ENCODE measurements around the gene WASF2.
"Not testable (repeated sequence)": the region's sequence is repeated elsewhere in the genome, so short reads cannot be mapped to it uniquely, and the experiment has no call there.

WASF2 gene

GRCh38 chr1:27491748-27492700 lies 2.1 kb upstream of the WASF2 start:
- DNase-seq: no peak

- no peak for DNase-seq
Observed at GRCh38 chr1:27489501-27489972, 430 bp downstream of the WASF2 start.

- DNase-seq: no peak
Observed at GRCh38 chr1:27487966-27488884, 1.7 kb downstream of the WASF2 start.

GRCh38 chr1:27485363-27485762 lies 4.6 kb downstream of the WASF2 start:
- no peak for DNase-seq

- no peak for DNase-seq
Observed at GRCh38 chr1:27483659-27484058, 6.3 kb downstream of the WASF2 start.

GRCh38 chr1:27481994-27482620 lies 7.9 kb downstream of the WASF2 start:
- DNase-seq: no peak

GRCh38 chr1:27478098-27478497 lies 11.9 kb downstream of the WASF2 start:
- no peak for DNase-seq

GRCh38 chr1:27476237-27476636 lies 13.7 kb downstream of the WASF2 start:
- DNase-seq: no peak

- DNase-seq: no peak
Observed at GRCh38 chr1:27475720-27476119, 14.2 kb downstream of the WASF2 start.

- no peak for DNase-seq
Observed at GRCh38 chr1:27473755-27474154, 16.2 kb downstream of the WASF2 start.

- not testable (repeated sequence) for DNase-seq
Observed at GRCh38 chr1:27472098-27472497, 17.9 kb downstream of the WASF2 start.

GRCh38 chr1:27471477-27471876 lies 18.5 kb downstream of the WASF2 start:
- DNase-seq: no peak

GRCh38 chr1:27469334-27469733 lies 20.6 kb downstream of the WASF2 start:
- DNase-seq: no peak

- not testable (repeated sequence) for DNase-seq
Observed at GRCh38 chr1:27468378-27468777, 21.6 kb downstream of the WASF2 start.

GRCh38 chr1:27464926-27465647 lies 24.9 kb downstream of the WASF2 start:
- DNase-seq: no peak

- DNase-seq: not testable (repeated sequence)
Observed at GRCh38 chr1:27463916-27464315, 26.1 kb downstream of the WASF2 start.

- not testable (repeated sequence) for DNase-seq
Observed at GRCh38 chr1:27458521-27458920, 31.4 kb downstream of the WASF2 start.

- no peak for DNase-seq
Observed at GRCh38 chr1:27455139-27455811, 34.7 kb downstream of the WASF2 start.

- DNase-seq: no peak
Observed at GRCh38 chr1:27454610-27455009, 35.4 kb downstream of the WASF2 start.

- DNase-seq: no peak
Observed at GRCh38 chr1:27451343-27451742, 38.6 kb downstream of the WASF2 start.

- DNase-seq: no peak
Observed at GRCh38 chr1:27448982-27449381, 41.0 kb downstream of the WASF2 start.

- DNase-seq: no peak
Observed at GRCh38 chr1:27447883-27448282, 42.1 kb downstream of the WASF2 start.
